H1 (cell line): Measurements from ENCODE around the gene CDADC1. TPM values are rescaled to one million over a fixed set of nuclear protein-coding genes. Genes with fewer than 3 reads are reported as not detected.

Experiments
- CTCF ChIA-PET: fragments of 300-600 bp; sonication (Branson Sonifier 250); formaldehyde crosslinking; loops from one replicate; lab custom pipeline; 2021; ENCODE audit not compliant: partially characterized antibody; lab: Charles Lee
- POLR2A ChIA-PET: fragments of 300-600 bp; sonication (Branson Sonifier 250); formaldehyde crosslinking; loops from one replicate; lab custom pipeline; 2021; ENCODE audit warnings: inconsistent platforms; ENCODE audit not compliant: partially characterized antibody; lab: Charles Lee
- DNase-seq, 2 experiments: peaks; one replicate each; pipeline versions ENCODE4 v3.0.0 to v3.0.0-alpha.2; 2010 to 2022; ENCODE audit warnings: low spot score in 2 of 2, low read depth in 1 of 2, mixed read lengths in 1 of 2
- FAIRE-seq: peaks from 2 replicates; lab custom pipeline; 2011; peaks lifted over from hg19 to GRCh38; lab: Jason Lieb, UNC
- H2AFZ ChIP-seq: 2 replicates; pipeline ENCODE4 v1.8.1; 2012; ENCODE audit warnings: low read length, inconsistent platforms
- H2AK5ac ChIP-seq: 2 replicates; pipeline ENCODE4 v1.6.1; 2013; ENCODE audit warnings: low read depth, low read length
- H2BK120ac ChIP-seq: replicated peaks from 2 replicates; pipeline ENCODE3; 2013; ENCODE audit warnings: low read depth, low read length, inconsistent platforms
- H2BK12ac ChIP-seq: 2 replicates; pipeline ENCODE4 v1.6.1; 2013; ENCODE audit warnings: low read depth, low read length
- H2BK15ac ChIP-seq: 2 replicates; pipeline ENCODE4 v1.6.1; 2013; ENCODE audit warnings: low read length
- H2BK20ac ChIP-seq: 2 replicates; pipeline ENCODE4 v1.6.1; 2013; ENCODE audit warnings: low read length
- H2BK5ac ChIP-seq: 2 replicates; pipeline ENCODE4 v1.6.1; 2013; ENCODE audit warnings: low read depth, low read length
- H3K14ac ChIP-seq: 2 replicates; pipeline ENCODE4 v1.6.1; 2013; ENCODE audit warnings: inconsistent platforms; ENCODE audit not compliant: insufficient read length
- H3K18ac ChIP-seq: 2 replicates; pipeline ENCODE4 v1.6.1; 2013; ENCODE audit warnings: low read length; ENCODE audit errors: extremely low read depth
- H3K23ac ChIP-seq: 2 replicates; pipeline ENCODE4 v1.6.1; 2013; ENCODE audit warnings: inconsistent platforms; ENCODE audit not compliant: insufficient read length
- H3K23me2 ChIP-seq: 2 replicates; pipeline ENCODE4 v1.6.1; 2013; ENCODE audit warnings: low read depth, low read length
- H3K27ac ChIP-seq: 2 replicates; pipeline ENCODE4 v1.6.1; 2011; ENCODE audit warnings: low read depth, low read length, inconsistent platforms
- H3K27me3 ChIP-seq, 4 experiments: replicated peaks in 1 of 4; 1 replicate in 1 of 4; 2 replicates in 3 of 4; pipeline versions ENCODE4 v1.6.1 to v1.8.1; 2011 to 2013; ENCODE audit warnings: low read length in 3 of 4, mild to moderate bottlenecking in 3 of 4, inconsistent platforms in 2 of 4, mixed read lengths in 2 of 4, moderate library complexity in 1 of 4; ENCODE audit not compliant: control insufficient read depth in 3 of 4, insufficient read depth in 3 of 4; ENCODE audit errors: extremely low read depth in 1 of 4
- H3K36me3 ChIP-seq, 4 experiments: 2 replicates each; pipeline versions ENCODE4 v1.6.1 to v1.8.1; 2011 to 2013; ENCODE audit warnings: mild to moderate bottlenecking in 4 of 4, low read length in 3 of 4, moderate library complexity in 2 of 4, control low read depth in 1 of 4, inconsistent platforms in 1 of 4; ENCODE audit not compliant: insufficient read depth in 4 of 4, control insufficient read depth in 2 of 4
- H3K4ac ChIP-seq: replicated peaks from 2 replicates; pipeline ENCODE3; 2013; ENCODE audit warnings: low read length, low read depth, mixed read lengths, inconsistent platforms; ENCODE audit not compliant: insufficient read length
- H3K4me1 ChIP-seq, 4 experiments: replicated peaks in 1 of 4; 1 replicate in 1 of 4; 2 replicates in 3 of 4; pipeline versions ENCODE4 v1.6.1 to v1.8.1; 2011 to 2013; ENCODE audit warnings: low read length in 3 of 4, inconsistent platforms in 2 of 4, mixed read lengths in 1 of 4; ENCODE audit not compliant: insufficient read depth in 4 of 4, control insufficient read depth in 3 of 4
- H3K4me2 ChIP-seq, 2 experiments: 2 replicates each; pipeline versions ENCODE4 v1.6.1 to v1.8.1; 2011 to 2013; ENCODE audit warnings: low read depth in 2 of 2, low read length in 2 of 2, control low read depth in 1 of 2, inconsistent platforms in 1 of 2, mild to moderate bottlenecking in 1 of 2; ENCODE audit not compliant: insufficient read depth in 1 of 2
- H3K4me3 ChIP-seq, 4 experiments: fragments of 200-600, 300-600 bp in 1 of 4; sonication (generic), shearing (Covaris generic), sonication (Bioruptor Twin) in 1 of 4; 2 replicates each; pipeline versions ENCODE4 v1.5.1 to v1.8.1; 2011 to 2016; ENCODE audit warnings: low read length in 4 of 4, low read depth in 3 of 4, control low read depth in 2 of 4, inconsistent platforms in 2 of 4, mild to moderate bottlenecking in 2 of 4, mixed read lengths in 1 of 4, moderate library complexity in 1 of 4; ENCODE audit not compliant: insufficient read depth in 2 of 4; ENCODE audit errors: extremely low read depth in 1 of 4
- H3K56ac ChIP-seq: replicated peaks from 2 replicates; pipeline ENCODE3; 2013; ENCODE audit warnings: low read depth, mild to moderate bottlenecking, mixed read lengths, low read length, inconsistent platforms; ENCODE audit not compliant: insufficient read length
- H3K79me1 ChIP-seq: 2 replicates; pipeline ENCODE4 v1.6.1; 2013; ENCODE audit warnings: low read depth, low read length, control low read depth
- H3K79me2 ChIP-seq, 2 experiments: 2 replicates each; pipeline versions ENCODE4 v1.6.1 to v1.8.1; 2012 to 2013; ENCODE audit warnings: low read length in 2 of 2, mild to moderate bottlenecking in 2 of 2, inconsistent platforms in 1 of 2; ENCODE audit not compliant: insufficient read depth in 2 of 2, control insufficient read depth in 1 of 2
- H3K9ac ChIP-seq, 4 experiments: replicated peaks in 1 of 4; 1 replicate in 1 of 4; 2 replicates in 3 of 4; pipeline versions ENCODE4 v1.6.1 to v1.8.1; 2011 to 2013; ENCODE audit warnings: low read depth in 3 of 4, low read length in 3 of 4, control low read depth in 2 of 4, mild to moderate bottlenecking in 2 of 4, moderate library complexity in 2 of 4, inconsistent platforms in 1 of 4; ENCODE audit errors: extremely low read depth in 1 of 4
- H3K9me3 ChIP-seq, 2 experiments: 2 replicates each; pipeline versions ENCODE4 v1.6.1 to v1.8.1; 2012 to 2013; ENCODE audit warnings: mild to moderate bottlenecking in 2 of 2, moderate library complexity in 2 of 2, control low read depth in 1 of 2, inconsistent platforms in 1 of 2, low read depth in 1 of 2, low read length in 1 of 2, mixed read lengths in 1 of 2; ENCODE audit not compliant: insufficient read depth in 2 of 2
- H4K20me1 ChIP-seq, 2 experiments: replicated peaks in 1 of 2; 2 replicates each; pipeline versions ENCODE3 to v1.8.1; 2011 to 2013; ENCODE audit warnings: inconsistent platforms in 2 of 2, low read length in 2 of 2, mild to moderate bottlenecking in 1 of 2; ENCODE audit not compliant: insufficient read depth in 2 of 2, control insufficient read depth in 1 of 2
- H4K5ac ChIP-seq: 2 replicates; pipeline ENCODE4 v1.6.1; 2013; ENCODE audit warnings: low read length, low read depth, mixed read lengths, inconsistent platforms; ENCODE audit not compliant: insufficient read length
- H4K8ac ChIP-seq: 2 replicates; pipeline ENCODE4 v1.8.0; 2013; ENCODE audit warnings: mild to moderate bottlenecking, moderate library complexity, low read length, inconsistent platforms; ENCODE audit not compliant: insufficient read depth; ENCODE audit errors: extremely low read depth
- H4K91ac ChIP-seq: replicated peaks from 2 replicates; pipeline ENCODE3; 2013; ENCODE audit warnings: low read length, mixed read lengths, inconsistent platforms; ENCODE audit not compliant: insufficient read length
- CREB1 ChIP-seq: IDR thresholded peaks from 2 replicates; pipeline ENCODE4 v1.6.1; 2012; ENCODE audit warnings: inconsistent platforms
- CTBP2 ChIP-seq: IDR thresholded peaks from 2 replicates; pipeline ENCODE4 v1.7.0; 2011; ENCODE audit warnings: borderline replicate concordance, mild to moderate bottlenecking, moderate library complexity, mixed read lengths, low read length; ENCODE audit not compliant: insufficient read depth, insufficient read length
- EP300 ChIP-seq, 2 experiments: IDR thresholded peaks; 1 replicate in 1 of 2; 2 replicates in 1 of 2; pipeline ENCODE4 v1.6.1; 2011 to 2012; ENCODE audit warnings: low read depth in 2 of 2, low read length in 2 of 2, mild to moderate bottlenecking in 2 of 2, borderline replicate concordance in 1 of 2, inconsistent platforms in 1 of 2, moderate library complexity in 1 of 2
- EZH2 ChIP-seq: fragments of 200-600 bp; sonication (generic); IDR thresholded peaks from 2 replicates; pipeline ENCODE4 v1.7.1; 2012; ENCODE audit warnings: low read depth, mild to moderate bottlenecking, moderate library complexity, low read length, inconsistent platforms; ENCODE audit not compliant: severe bottlenecking
- HDAC2 ChIP-seq, 2 experiments: fragments of 300-600 bp in 1 of 2; sonication (generic) in 1 of 2; IDR thresholded peaks; 2 replicates each; pipeline ENCODE4 v1.6.1; 2011 to 2012; ENCODE audit warnings: low read depth in 2 of 2, low read length in 2 of 2, mild to moderate bottlenecking in 2 of 2, moderate library complexity in 2 of 2, borderline replicate concordance in 1 of 2, inconsistent platforms in 1 of 2
- KDM1A ChIP-seq: fragments of 200-600, 300-600 bp; sonication (generic); IDR thresholded peaks from 2 replicates; pipeline ENCODE4 v1.7.1; 2016; ENCODE audit warnings: mild to moderate bottlenecking, low read length, borderline replicate concordance
- SP2 ChIP-seq: IDR thresholded peaks from 2 replicates; pipeline ENCODE4 v1.6.1; 2012; ENCODE audit warnings: mild to moderate bottlenecking, low read length, inconsistent platforms
- TAF1 ChIP-seq: IDR thresholded peaks from 2 replicates; pipeline ENCODE4 v1.6.1; 2011; ENCODE audit warnings: mild to moderate bottlenecking, low read depth, low read length
- ZNF274 ChIP-seq: IDR thresholded peaks from 2 replicates; pipeline ENCODE4 v1.7.0; 2012; ENCODE audit warnings: low read length, borderline replicate concordance; ENCODE audit errors: extremely low read depth
- WGBS, 2 experiments: shearing (Covaris generic) in 1 of 2; methylation state at CpG; one replicate each; pipeline versions ENCODE4 v1.1.6 to v1.1.7; 2013 to 2015; ENCODE audit warnings: low lambda C conversion rate in 2 of 2, mixed read lengths in 2 of 2, inconsistent platforms in 1 of 2, low coverage in 1 of 2, missing lambda C conversion rate in 1 of 2; ENCODE audit not compliant: insufficient replicate concordance in 2 of 2, insufficient coverage in 1 of 2, insufficient read length in 1 of 2; ENCODE audit errors: extremely low coverage in 1 of 2, missing lambda C conversion rate in 1 of 2; 5-methylcytosine and 5-hydroxymethylcytosine counted together
- polyA plus RNA-seq, 7 experiments: library from polyadenylated mRNA; depleted of rRNA in 3 of 7; stranded (reverse) in 5 of 7; unstranded in 2 of 7; fragments of >200 nt in 5 of 7; fragments of 200-250 nt in 2 of 7; gene quantifications; 1 replicate in 5 of 7; 2 replicates in 1 of 7; 4 replicates in 1 of 7; pipeline versions ENCODE4 v1.2.1 to v1.2.3, GENCODE V29; 2011 to 2013; ENCODE audit warnings: missing spikeins in 2 of 7, mixed read lengths in 2 of 7
- total RNA-seq: library from RNA; stranded (reverse); fragmentation: NEBNext Ultra II Directional; extraction: Animal tissue kit (Norgen Biotek cat#: 25700); gene quantifications from 2 replicates; pipeline ENCODE4 v1.2.1, GENCODE V29; 2021
- TF ChIP-seq, protein P1 (sequence below): IDR thresholded peaks from 2 replicates; pipeline ENCODE4 v1.6.1; 2012; ENCODE audit warnings: low read length, inconsistent platforms

CDADC1 gene
- total and polyA plus RNA-seq, 2 of the 8 experiments (the other 6 are each of a cell fraction or from before 2014, with no cell fraction given): 0.98 to 2.7 TPM

DNA sequence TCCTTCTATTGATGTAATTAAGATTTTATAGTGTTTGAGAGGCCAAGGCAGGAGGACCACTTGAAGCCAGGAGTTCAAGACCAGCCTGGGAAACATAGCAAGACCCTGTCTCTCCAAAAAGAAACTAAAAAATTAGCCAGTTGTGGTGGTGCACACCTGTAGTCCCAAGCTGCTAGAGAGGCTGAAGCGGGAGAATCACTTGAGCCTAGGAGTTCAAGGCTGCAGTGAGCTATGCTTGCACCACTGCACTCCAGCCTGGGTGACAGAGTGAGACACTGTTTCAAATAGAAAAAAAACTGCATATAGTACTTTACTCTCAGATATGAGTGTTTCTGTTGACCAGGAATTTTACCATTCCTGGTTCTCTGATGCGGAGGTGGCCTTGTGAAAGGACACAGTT is 48.9 kb downstream of the CDADC1 start:
- H4K91ac ChIP-seq: no peak overlapping the region
- H2AFZ ChIP-seq: no peak overlapping the region
- H3K23ac ChIP-seq: no peak overlapping the region
- no peak overlapping the region for H3K18ac ChIP-seq
- FAIRE-seq (no peak), DNase-seq (peak in 1 of 2 experiments; percentile 8)
- H3K4me1 ChIP-seq: no peaks in the 10 kb centered on the region
- H4K8ac ChIP-seq: no peak overlapping the region
- H4K20me1 ChIP-seq: no peaks in the 10 kb centered on the region
- H2AK5ac ChIP-seq: no peak overlapping the region
- no peaks in the 10 kb centered on the region for H3K79me2 ChIP-seq
- ChIA-PET CTCF (interaction anchor here (0.6 to 2.1 kb wide), 5 partner anchors 10 to 310 kb away, joined by 3 to 10 read pairs (median 3); no protein-coding TSS in a partner anchor), POLR2A (interaction anchor here (0.7 kb wide), 1 partner anchor 36 kb away, joined by 4 read pairs; no protein-coding TSS in a partner anchor)
- no peak overlapping the region for H3K56ac ChIP-seq
- no peak overlapping the region for H2BK12ac ChIP-seq
- no peak overlapping the region for H2BK20ac ChIP-seq
- peaks cover 2% of the 10 kb centered on the region; the same call in 1 of the 2 replicates for H3K23me2 ChIP-seq
- H2BK15ac ChIP-seq: no peak overlapping the region
- peaks cover 0 to under 1% (median 0%) of the 10 kb centered on the region in 4 experiments; a peak in 1 of 7 replicates for H3K27me3 ChIP-seq
- no peak overlapping the region for H3K4me3 ChIP-seq
- H2BK120ac ChIP-seq: no peak overlapping the region
- H3K9me3 ChIP-seq: no peaks in the 10 kb centered on the region
- no peak overlapping the region for H2BK5ac ChIP-seq
- WGBS, 2 experiments: 88% methylated on average over 2 of the region's 2 CpGs; no CpG with 5 or more reads in 1 of the 2 experiments
- no peaks in the 10 kb centered on the region for H3K79me1 ChIP-seq
- no peak overlapping the region for H4K5ac ChIP-seq
- H3K4ac ChIP-seq: no peak overlapping the region
- H3K4me2 ChIP-seq: no peak overlapping the region
- no peak overlapping the region for H3K9ac ChIP-seq
- TF ChIP-seq EP300 (IDR thresholded peaks at IDR 0.05; ENCODE audit: borderline replicate concordance in 1 of 2, low read depth in 2 of 2, low read length in 2 of 2) (no peak), SP2 (no peak), CREB1 (no peak), ZNF274 (no peak), EZH2 (no peak), TAF1 (no peak), CTBP2 (no peak), KDM1A (no peak), HDAC2 (IDR thresholded peaks at IDR 0.05; ENCODE audit: borderline replicate concordance in 1 of 2, low read depth in 2 of 2, low read length in 2 of 2) (no peak)
- TF ChIP-seq, protein P1, sequence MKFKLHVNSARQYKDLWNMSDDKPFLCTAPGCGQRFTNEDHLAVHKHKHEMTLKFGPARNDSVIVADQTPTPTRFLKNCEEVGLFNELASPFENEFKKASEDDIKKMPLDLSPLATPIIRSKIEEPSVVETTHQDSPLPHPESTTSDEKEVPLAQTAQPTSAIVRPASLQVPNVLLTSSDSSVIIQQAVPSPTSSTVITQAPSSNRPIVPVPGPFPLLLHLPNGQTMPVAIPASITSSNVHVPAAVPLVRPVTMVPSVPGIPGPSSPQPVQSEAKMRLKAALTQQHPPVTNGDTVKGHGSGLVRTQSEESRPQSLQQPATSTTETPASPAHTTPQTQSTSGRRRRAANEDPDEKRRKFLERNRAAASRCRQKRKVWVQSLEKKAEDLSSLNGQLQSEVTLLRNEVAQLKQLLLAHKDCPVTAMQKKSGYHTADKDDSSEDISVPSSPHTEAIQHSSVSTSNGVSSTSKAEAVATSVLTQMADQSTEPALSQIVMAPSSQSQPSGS: no peak
- no peak overlapping the region for H3K14ac ChIP-seq
- no peaks in the 10 kb centered on the region for H3K36me3 ChIP-seq
- no peak overlapping the region for H3K27ac ChIP-seq
